ENCODE data around the gene CDSN. TPM values are rescaled to one million over a fixed set of nuclear protein-coding genes. Genes with fewer than 3 reads are reported as not detected.
A peak's percentile ranks its signal among the peaks of the same experiment; 100 is the strongest.

CDSN gene
- total RNA-seq, 4 donors from 2014 or later, result 0.13 TPM; not detected in 3

DNA sequence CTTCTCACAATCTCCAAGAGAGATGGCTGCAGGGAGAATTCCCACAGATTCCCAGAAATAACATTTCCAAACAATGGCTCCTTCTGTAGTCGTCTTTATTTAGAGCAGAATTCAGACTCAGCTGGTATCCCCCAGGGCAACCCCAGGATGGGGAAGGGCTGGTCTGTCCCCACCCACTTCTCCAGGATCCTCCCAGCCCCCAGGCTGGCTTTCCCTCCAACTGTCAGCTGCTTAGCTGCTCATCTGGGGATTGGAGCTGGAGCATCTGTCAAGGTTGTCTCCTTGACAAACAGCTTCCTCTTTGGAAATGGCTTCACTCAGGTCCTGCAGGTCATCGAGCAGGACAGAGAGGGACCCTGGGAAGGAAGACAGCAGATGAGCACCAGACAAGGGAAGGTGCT, 22.1 kb upstream of the CDSN start:
- no peaks in the 10 kb centered on the region for H3K27me3 ChIP-seq
- peaks cover 0 to 51% (median 0%) of the 10 kb centered on the region in 3 donors for H3K36me3 ChIP-seq
- H3K4me3 ChIP-seq, result no peak overlapping the region
- no peaks in the 10 kb centered on the region for H3K9me3 ChIP-seq
- DNase-seq, result no peak
- intact Hi-C loops (cut with DNase I), result no loop called here
- WGBS, 2 donors, result 7 to 51% methylated on average over 1 to 2 of the region's 2 CpGs
- H3K27ac ChIP-seq, result no peak overlapping the region
- peaks cover 2 to 39% (median 7%) of the 10 kb centered on the region in 3 donors for H3K4me1 ChIP-seq
- TF ChIP-seq POLR2A (IDR thresholded peaks at IDR 0.05), result no peak
- TF ChIP-seq, protein P1, sequence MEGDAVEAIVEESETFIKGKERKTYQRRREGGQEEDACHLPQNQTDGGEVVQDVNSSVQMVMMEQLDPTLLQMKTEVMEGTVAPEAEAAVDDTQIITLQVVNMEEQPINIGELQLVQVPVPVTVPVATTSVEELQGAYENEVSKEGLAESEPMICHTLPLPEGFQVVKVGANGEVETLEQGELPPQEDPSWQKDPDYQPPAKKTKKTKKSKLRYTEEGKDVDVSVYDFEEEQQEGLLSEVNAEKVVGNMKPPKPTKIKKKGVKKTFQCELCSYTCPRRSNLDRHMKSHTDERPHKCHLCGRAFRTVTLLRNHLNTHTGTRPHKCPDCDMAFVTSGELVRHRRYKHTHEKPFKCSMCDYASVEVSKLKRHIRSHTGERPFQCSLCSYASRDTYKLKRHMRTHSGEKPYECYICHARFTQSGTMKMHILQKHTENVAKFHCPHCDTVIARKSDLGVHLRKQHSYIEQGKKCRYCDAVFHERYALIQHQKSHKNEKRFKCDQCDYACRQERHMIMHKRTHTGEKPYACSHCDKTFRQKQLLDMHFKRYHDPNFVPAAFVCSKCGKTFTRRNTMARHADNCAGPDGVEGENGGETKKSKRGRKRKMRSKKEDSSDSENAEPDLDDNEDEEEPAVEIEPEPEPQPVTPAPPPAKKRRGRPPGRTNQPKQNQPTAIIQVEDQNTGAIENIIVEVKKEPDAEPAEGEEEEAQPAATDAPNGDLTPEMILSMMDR (IDR thresholded peaks at IDR 0.05), result no peak

DNA sequence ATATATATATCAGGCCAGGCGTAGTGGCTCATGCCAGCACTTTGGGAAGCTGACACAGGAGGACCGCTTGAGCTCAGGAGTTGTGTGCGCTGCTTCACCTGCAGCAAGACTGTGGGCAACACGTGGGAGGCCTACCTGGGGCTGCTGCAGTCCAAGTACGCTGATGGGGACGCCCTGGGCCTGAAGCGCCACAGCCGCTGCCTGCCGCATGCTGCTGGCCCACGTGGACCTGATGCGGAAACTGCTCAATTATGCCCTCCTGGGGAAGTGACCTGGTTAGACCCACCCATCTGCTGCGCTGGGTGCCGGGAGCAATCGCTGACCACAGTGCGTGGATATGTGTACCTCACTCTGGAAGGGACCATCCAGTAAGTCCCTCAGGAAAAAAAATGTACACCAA, 20.4 kb upstream of the CDSN start:
- 87 to 95% methylated on average over 11 of the region's 15 CpGs for WGBS, 2 donors

DNA sequence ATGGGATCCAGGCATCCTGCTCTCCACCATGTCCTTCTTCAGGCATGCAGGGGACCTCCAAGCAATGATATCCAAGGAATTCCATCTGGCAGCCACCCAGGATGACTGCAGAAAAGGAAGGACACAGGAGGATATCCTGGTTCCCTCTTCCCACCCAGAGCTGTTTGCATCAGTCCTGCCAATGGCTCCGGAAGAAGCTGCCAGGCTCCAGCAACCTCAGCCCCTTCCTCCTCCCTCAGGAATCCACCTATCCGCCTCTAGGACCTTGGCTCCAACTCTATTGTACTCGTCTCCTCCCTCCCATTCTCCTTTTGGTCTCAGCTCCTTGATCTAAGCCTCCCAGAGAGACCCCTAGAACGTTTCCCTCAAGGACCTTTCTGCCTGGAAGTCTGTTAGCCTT, 19.4 kb upstream of the CDSN start:
- no peaks in the 10 kb centered on the region for H3K9me3 ChIP-seq
- no peaks in the 10 kb centered on the region for H3K27me3 ChIP-seq
- no peak overlapping the region for H3K27ac ChIP-seq
- 21 to 27% methylated on average over 4 of the region's 4 CpGs for WGBS, 2 donors
- intact Hi-C loops (cut with DNase I), result loop anchor here (5.0 kb wide), 2 partner anchors 53 to 228 kb away; no protein-coding TSS in a partner anchor
- no peak for TF ChIP-seq POLR2A (IDR thresholded peaks at IDR 0.05)
- TF ChIP-seq, protein P1 (IDR thresholded peaks at IDR 0.05), result no peak
- no peak for DNase-seq
- no peak overlapping the region for H3K4me3 ChIP-seq
- H3K4me1 ChIP-seq, result peaks cover 4 to 42% (median 7%) of the 10 kb centered on the region in 3 donors
- peaks cover 0 to 25% (median 0%) of the 10 kb centered on the region in 3 donors for H3K36me3 ChIP-seq

More for the DNA sequence above, 20.4 kb upstream of the CDSN start:
- Histone ChIP-seq H3K27ac (no peak overlapping the region), H3K9me3 (no peaks in the 10 kb centered on the region), H3K4me1 (peaks cover 4 to 42% (median 7%) of the 10 kb centered on the region in 3 donors), H3K27me3 (no peaks in the 10 kb centered on the region), H3K4me3 (no peak overlapping the region), H3K36me3 (peaks cover 0 to 36% (median 0%) of the 10 kb centered on the region in 3 donors)
- DNase-seq, result no peak
- no peak for TF ChIP-seq POLR2A (IDR thresholded peaks at IDR 0.05)
- TF ChIP-seq, protein P1 (IDR thresholded peaks at IDR 0.05), result no peak
- intact Hi-C loops (cut with DNase I), result no loop called here

DNA sequence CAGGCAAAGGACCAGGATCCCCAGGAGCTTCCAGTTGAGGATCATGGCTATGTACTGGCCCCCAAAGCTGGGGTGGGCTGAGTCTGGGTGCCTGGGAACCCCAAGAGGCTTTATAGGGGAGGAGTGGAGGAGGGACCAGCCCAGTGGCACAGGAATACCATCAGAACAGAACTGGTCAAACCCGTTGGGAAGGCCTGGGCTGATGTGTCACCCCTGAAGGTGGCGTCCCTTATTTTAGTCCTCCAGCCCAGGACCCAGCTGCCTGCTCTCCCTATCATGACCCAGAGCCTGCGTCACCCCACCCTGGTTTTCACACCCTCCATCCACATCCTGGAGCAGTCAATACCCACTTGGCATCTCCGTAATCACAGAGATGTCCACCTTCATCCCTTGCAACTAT, 18.7 kb upstream of the CDSN start, which contains the start of gene PSORS1C2:
Gene PSORS1C2 (minus strand): TSS at position 85 of the 400 bp plus-strand sequence. CDS start 40 bp downstream, at position 45.
- peak within 1 kb of the TSS in 2 of 4 donors; percentile 28 to 57 for H3K4me3 ChIP-seq
- H3K9me3 ChIP-seq, result no peaks in the 10 kb centered on the region
- H3K36me3 ChIP-seq, result peaks cover 0 to 19% (median 0%) of the 10 kb centered on the region in 3 donors
- no peak for DNase-seq
- H3K27ac ChIP-seq, result peak within 1 kb of the TSS in 1 of 4 donors; percentile 63
- WGBS, 2 donors, result 53 to 62% methylated on average over 3 to 4 of the region's 4 CpGs
- intact Hi-C loops (cut with DNase I), result loop anchor here (5.0 kb wide), 2 partner anchors 53 to 228 kb away; no protein-coding TSS in a partner anchor
- peaks cover 4 to 42% (median 7%) of the 10 kb centered on the region in 3 donors for H3K4me1 ChIP-seq
- H3K27me3 ChIP-seq, result no peaks in the 10 kb centered on the region
- TF ChIP-seq, protein P1 (IDR thresholded peaks at IDR 0.05), result no peak
- no peak for TF ChIP-seq POLR2A (IDR thresholded peaks at IDR 0.05)

DNA sequence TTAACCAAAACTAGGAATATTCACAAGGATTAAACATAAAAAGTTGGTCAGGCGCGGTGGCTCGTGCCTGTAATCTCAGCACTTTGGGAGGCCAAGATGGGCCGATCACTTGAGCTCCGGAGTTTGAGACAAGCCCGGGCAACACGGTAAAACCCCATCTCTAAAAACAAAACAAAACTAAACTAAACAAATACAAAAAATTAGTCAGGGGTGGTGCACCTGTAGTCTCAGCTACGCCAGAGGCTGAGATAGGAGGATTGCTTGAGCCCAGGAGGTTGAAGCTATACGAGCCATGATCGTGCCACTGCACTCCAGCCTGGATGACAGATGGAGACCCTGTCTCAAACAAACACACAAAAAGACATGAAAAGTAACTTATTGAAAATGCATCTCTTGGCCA, 15.5 kb upstream of the CDSN start:
- intact Hi-C loops (cut with DNase I), result loop anchor here (5.0 kb wide), 2 partner anchors 57 to 232 kb away; no protein-coding TSS in a partner anchor
- Histone ChIP-seq H3K27ac (no peak overlapping the region), H3K36me3 (no peaks in the 10 kb centered on the region), H3K4me1 (peaks cover 4 to 28% (median 7%) of the 10 kb centered on the region in 3 donors), H3K27me3 (no peaks in the 10 kb centered on the region), H3K9me3 (no peaks in the 10 kb centered on the region), H3K4me3 (no peak overlapping the region)
- DNase-seq, result no peak
- 46 to 55% methylated on average over 10 of the region's 10 CpGs for WGBS, 2 donors
- TF ChIP-seq, protein P1 (IDR thresholded peaks at IDR 0.05), result no peak

Measured in esophagus squamous epithelium (tissue), 5 donors.